ENCODE data around the gene CREBRF.

DNA sequence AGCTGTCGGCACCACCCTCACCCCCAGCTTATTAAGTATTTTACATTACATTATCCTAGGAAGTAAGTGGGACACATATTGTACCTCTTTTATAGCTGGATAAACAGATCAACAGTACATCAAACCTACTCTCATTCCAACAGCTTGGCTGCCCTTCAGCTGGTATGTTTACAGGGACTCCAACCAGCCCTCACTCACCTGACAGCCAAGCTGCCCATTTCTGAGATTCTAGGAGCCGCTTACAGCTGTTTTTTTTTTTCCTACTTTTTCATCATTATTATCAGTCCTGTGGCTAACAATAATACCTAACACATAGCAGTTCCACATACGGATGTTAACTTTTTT, 13.4 kb upstream of the CREBRF start:
- TF ChIP-seq, protein P1, sequence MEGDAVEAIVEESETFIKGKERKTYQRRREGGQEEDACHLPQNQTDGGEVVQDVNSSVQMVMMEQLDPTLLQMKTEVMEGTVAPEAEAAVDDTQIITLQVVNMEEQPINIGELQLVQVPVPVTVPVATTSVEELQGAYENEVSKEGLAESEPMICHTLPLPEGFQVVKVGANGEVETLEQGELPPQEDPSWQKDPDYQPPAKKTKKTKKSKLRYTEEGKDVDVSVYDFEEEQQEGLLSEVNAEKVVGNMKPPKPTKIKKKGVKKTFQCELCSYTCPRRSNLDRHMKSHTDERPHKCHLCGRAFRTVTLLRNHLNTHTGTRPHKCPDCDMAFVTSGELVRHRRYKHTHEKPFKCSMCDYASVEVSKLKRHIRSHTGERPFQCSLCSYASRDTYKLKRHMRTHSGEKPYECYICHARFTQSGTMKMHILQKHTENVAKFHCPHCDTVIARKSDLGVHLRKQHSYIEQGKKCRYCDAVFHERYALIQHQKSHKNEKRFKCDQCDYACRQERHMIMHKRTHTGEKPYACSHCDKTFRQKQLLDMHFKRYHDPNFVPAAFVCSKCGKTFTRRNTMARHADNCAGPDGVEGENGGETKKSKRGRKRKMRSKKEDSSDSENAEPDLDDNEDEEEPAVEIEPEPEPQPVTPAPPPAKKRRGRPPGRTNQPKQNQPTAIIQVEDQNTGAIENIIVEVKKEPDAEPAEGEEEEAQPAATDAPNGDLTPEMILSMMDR (conservative IDR thresholded peaks at IDR 0.05; ENCODE audit: low read length), result no peak
- TF ChIP-seq EZH2phosphoT487 (IDR thresholded peaks at IDR 0.05; ENCODE audit: borderline replicate concordance, low read depth, low read length), result no peak
